SKM-1 treated with dmso at 0.1 percent for 144 hours (cell line): Measurements from ENCODE around the gene DUSP7.
A peak's percentile ranks its signal among the peaks of the same experiment; 100 is the strongest.

ENCODE experiments used
- DNase-seq: peaks from one replicate; lab custom pipeline; 2025; ENCODE audit not compliant: unreplicated experiment; lab: John Stamatoyannopoulos, UW

DUSP7 gene

GRCh38 chr3:52013802-52014598, 42.4 kb downstream of the DUSP7 start:
- DNase-seq: no peak

DNA sequence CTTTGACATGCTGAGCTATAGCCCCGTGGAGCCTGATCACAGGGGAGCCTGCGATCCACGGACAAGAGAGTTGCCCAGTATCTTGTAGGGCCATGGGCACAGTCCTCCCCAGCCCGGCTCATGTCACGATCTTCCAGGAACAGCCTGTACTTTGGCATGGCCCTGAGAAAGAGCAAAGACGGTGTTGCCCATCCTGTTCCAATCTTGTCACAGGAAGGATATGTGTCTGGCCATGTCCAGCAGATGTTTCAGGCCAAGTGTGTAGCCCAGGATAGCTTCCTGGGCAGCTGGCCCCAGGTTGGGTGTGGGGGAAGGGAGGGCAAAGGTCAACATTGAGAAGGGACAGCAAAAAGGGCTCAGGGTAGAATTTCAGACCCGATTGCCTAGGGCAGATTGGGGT, 43.7 kb downstream of the DUSP7 start:
- DNase-seq: no peak

DNA sequence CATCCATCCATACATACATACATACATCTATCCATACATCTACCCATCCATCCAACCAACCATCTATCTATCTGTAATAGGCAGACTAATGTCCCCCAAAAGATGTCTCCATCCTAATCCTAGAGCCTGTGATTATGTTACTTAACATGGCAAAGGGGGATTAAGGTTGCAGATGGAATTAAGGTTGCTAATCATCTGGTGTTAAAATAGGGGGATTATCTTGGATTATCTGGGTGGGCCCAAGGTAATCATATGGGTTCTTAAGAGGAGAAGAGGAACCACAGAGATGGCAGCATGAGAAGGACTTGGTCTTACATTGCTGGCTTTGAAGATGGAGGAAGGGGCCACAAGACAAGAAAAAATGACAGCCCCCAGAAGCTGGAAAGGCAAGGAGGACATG, 45.9 kb downstream of the DUSP7 start:
- no peak for DNase-seq

GRCh38 chr3:52007291-52007690, 49.1 kb downstream of the DUSP7 start:
- DNase-seq: no peak

GRCh38 chr3:52006820-52007133, 49.6 kb downstream of the DUSP7 start:
- no peak for DNase-seq

DNA sequence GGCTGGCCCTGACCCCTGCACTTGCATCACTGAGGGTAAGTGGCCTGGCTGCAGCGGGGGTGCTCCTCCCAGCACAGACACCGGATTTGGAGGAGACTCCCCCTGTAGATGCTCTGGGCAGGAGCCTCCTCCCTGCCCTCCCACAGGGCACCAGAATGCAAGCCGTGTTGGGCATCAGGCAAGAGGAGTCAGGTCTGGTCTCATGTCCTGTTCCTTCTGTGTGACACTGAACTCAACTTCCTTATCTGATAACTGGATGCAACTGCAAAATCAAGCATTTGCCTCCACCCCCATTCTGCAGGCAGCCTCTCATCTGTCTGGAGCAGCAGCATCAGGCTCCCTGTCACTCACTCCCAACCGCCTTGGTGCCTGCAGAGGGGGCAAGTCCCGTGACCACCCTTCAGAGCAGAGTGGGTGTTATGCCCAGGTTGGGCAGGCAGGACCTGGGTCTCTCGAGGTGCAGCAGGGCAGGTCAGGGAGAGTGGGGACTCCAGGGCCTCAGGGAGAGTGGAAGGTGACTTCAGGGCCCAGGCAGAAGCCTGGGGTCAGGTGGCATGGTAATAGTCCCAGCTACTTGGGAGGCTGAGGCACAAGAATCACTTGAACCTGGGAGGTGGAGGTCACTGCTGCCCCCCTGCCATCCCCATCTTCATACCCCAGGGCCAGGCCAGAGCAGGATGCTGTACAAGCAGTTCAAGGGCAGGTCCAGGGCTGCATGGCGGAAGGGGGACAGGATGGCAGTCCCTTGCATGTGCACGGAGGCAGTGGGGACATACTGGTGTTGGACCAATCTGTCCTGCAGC, 50.2 kb downstream of the DUSP7 start:
- peak; percentile 41 for DNase-seq

DNA sequence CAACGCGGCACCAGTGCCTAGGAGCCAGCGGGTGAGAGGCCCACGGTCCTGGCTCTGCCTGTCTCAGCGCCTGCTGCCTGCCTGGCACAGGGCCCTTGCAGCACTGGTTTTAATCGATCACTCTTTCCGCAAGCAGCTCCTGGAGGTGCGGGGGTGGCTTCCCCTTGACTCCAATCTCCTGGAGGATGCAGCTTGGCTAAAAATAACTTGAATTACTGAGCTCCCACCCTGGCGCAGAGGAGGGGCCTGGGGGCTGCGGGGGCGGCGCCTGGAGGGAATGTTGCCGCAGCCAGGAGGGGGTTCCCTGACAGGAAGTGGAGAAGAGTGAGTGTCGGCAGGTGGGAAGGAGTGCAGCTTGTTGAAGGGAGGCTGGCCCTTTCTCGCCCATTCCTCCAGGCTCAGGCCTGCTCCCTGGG, 50.8 kb downstream of the DUSP7 start:
- no peak for DNase-seq

GRCh38 chr3:52004906-52005395, 51.4 kb downstream of the DUSP7 start:
- DNase-seq: no peak

GRCh38 chr3:52004163-52004787, 52.1 kb downstream of the DUSP7 start:
- no peak for DNase-seq

- DNase-seq: no peak
Observed at GRCh38 chr3:52002748-52003147, 53.6 kb downstream of the DUSP7 start.

DNA sequence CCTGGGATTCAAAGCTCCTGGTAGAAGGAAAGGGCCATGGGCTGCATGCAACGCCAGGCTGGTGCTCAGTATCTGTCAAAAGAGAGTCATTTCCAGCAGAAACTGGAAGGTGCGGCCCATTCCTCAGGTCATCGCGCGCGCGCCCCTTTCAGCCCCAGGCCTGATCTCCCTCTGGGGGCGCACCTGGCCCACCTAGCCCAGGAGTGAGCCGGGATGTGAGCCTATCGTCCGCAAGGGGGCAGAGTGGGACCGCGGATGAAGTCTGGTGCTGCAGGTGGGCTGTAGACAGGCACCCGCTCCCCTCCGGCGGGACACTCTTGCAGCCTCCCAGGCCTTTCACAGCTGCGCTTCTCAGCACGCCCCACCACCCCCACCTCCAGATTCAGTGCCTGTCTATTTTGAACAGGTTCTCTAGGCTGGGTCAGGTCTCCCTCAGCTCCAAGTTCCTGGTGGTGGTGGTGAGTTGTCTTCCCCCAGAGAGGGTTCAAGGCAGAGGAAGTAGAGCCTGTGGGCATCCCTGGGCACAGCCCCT, 54.9 kb downstream of the DUSP7 start:
- peak; percentile 61 for DNase-seq

DNA sequence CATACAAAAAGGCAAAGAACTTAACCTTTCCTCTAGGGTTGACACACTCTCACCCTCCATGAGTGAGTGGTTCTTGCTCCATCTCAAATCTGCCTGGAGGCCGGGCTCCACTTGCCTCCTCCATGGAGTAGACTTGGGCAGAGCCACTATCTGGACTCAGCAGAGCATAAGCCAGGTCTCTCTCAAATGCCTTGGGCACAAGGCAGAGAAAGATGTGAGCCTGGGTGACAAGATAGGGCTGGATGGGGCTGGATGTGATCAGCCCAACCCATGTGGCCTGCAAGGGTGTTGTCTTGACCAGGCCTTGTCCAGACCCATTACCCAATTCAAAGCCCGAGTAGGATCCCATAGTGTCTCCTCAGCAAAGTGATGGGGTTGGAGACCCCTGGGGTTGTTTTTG, 56.5 kb downstream of the DUSP7 start:
- DNase-seq: no peak
